ENCODE results near the gene DOK7.

The DOK7 gene

GRCh38 chr4:3464911-3465697 is 2.0 kb downstream of the DOK7 start:
- DNase-seq = no peak

- no peak for DNase-seq
Observed at GRCh38 chr4:3465698-3466671, 2.9 kb downstream of the DOK7 start.

- no peak for DNase-seq
Observed at GRCh38 chr4:3466691-3467600, 3.8 kb downstream of the DOK7 start.

- DNase-seq = no peak
Observed at GRCh38 chr4:3467601-3468031, 4.5 kb downstream of the DOK7 start.

GRCh38 chr4:3468154-3468553 is 5.0 kb downstream of the DOK7 start:
- no peak for DNase-seq

GRCh38 chr4:3468804-3469203 is 5.7 kb downstream of the DOK7 start:
- DNase-seq = no peak

GRCh38 chr4:3469386-3470243 is 6.5 kb downstream of the DOK7 start:
- no peak for DNase-seq

- DNase-seq = no peak
Observed at GRCh38 chr4:3470244-3471097, 7.4 kb downstream of the DOK7 start.

- no peak for DNase-seq
Observed at GRCh38 chr4:3471098-3471760, 8.1 kb downstream of the DOK7 start.

- DNase-seq = no peak
Observed at GRCh38 chr4:3471886-3472285, 8.8 kb downstream of the DOK7 start.

- no peak for DNase-seq
Observed at GRCh38 chr4:3472411-3473141, 9.5 kb downstream of the DOK7 start.

- no peak for DNase-seq
Observed at GRCh38 chr4:3473181-3473950, 10.3 kb downstream of the DOK7 start.

- no peak for DNase-seq
Observed at GRCh38 chr4:3473996-3474765, 11.1 kb downstream of the DOK7 start.

GRCh38 chr4:3475041-3475712 is 12.1 kb downstream of the DOK7 start:
- no peak for DNase-seq

- no peak for DNase-seq
Observed at GRCh38 chr4:3475713-3476260, 12.7 kb downstream of the DOK7 start.

GRCh38 chr4:3476341-3476747 is 13.2 kb downstream of the DOK7 start:
- no peak for DNase-seq
